Testis (tissue), 3 donors: ENCODE results near the gene MDM1. TPM values are rescaled to one million over a fixed set of nuclear protein-coding genes. Genes with fewer than 3 reads are reported as not detected.

ENCODE experiments used
- DNase-seq: peaks from one replicate; pipeline ENCODE4 v3.0.0-alpha.2; 2019
- H3K27ac ChIP-seq, 2 donors: fragments of 200-600 bp; sonication (generic); one replicate each; pipeline ENCODE4 v1.5.1; 2019
- H3K27me3 ChIP-seq: fragments of 200-600 bp; sonication (generic); one replicate; pipeline ENCODE4 v1.5.1; 2019
- H3K36me3 ChIP-seq: fragments of 200-600 bp; sonication (generic); one replicate; pipeline ENCODE4 v1.5.1; 2017; ENCODE audit warnings: low read depth; ENCODE audit errors: missing control alignments
- H3K4me1 ChIP-seq: fragments of 200-600 bp; sonication (generic); one replicate; pipeline ENCODE4 v1.5.1; 2019
- H3K4me3 ChIP-seq, 2 donors: fragments of 200-600 bp; sonication (generic); one replicate each; pipeline ENCODE4 v1.5.1; 2017 to 2019
- H3K9me3 ChIP-seq: fragments of 200-600 bp; sonication (generic); one replicate; pipeline ENCODE4 v1.5.1; 2017
- CTCF ChIP-seq, 3 experiments: fragments of 450-650 bp in 2 of 3; fragments of 200-600 bp in 1 of 3; sonication (generic) in 1 of 3; IDR thresholded peaks; one replicate each; pipeline ENCODE4 v1.5.1; 2016 to 2019; ENCODE audit warnings: antibody characterized with exemption in 3 of 3, mild to moderate bottlenecking in 2 of 3, moderate library complexity in 1 of 3
- POLR2A ChIP-seq: fragments of 450-650 bp; IDR thresholded peaks from one replicate; pipeline ENCODE4 v1.6.1; 2017; ENCODE audit warnings: antibody characterized with exemption, mild to moderate bottlenecking, moderate library complexity
- WGBS, 2 donors: methylation state at CpG; one replicate each; pipeline ENCODE4 v1.1.5; 2018; 5-methylcytosine and 5-hydroxymethylcytosine counted together
- intact Hi-C: fragments of 100-400 bp; cut with DNase I; formaldehyde crosslinking; loops from one replicate; pipeline ENCODE4 v1.15.1; 2023; ENCODE audit warnings: low total_unique reads
- polyA plus RNA-seq: library from polyadenylated mRNA; stranded (reverse); fragments of 350-450 nt; fragmentation: Illumina TruSeq; extraction: RNeasy Lipid Tissue Mini Kit (QIAGEN cat#74804); gene quantifications from one replicate; pipeline ENCODE4 v1.2.3, GENCODE V29; 2014; ENCODE audit warnings: low read depth, low replicate concordance; ENCODE audit not compliant: insufficient read depth
- total RNA-seq, 2 donors: library from RNA; depleted of rRNA; stranded (reverse); fragments of >200 nt; gene quantifications; one replicate each; pipeline ENCODE4 v1.2.3, GENCODE V29; 2016

The MDM1 gene
- total and polyA plus RNA-seq, 3 donors from 2014 or later, result 32.7 to 36.1 (median 35.3) TPM

- H3K9me3 ChIP-seq, result no peaks in the 10 kb centered on the region
- no peak overlapping the region for H3K4me3 ChIP-seq
- H3K27ac ChIP-seq, result no peak overlapping the region
- intact Hi-C loops, result no loop called here
- no peaks in the 10 kb centered on the region for H3K27me3 ChIP-seq
- no peak for DNase-seq
- WGBS, 2 donors, result 86 to 90% methylated on average over 2 of the region's 2 CpGs
- H3K4me1 ChIP-seq, result no peaks in the 10 kb centered on the region
- no peaks in the 10 kb centered on the region for H3K36me3 ChIP-seq
- no peak for TF ChIP-seq POLR2A
- TF ChIP-seq CTCF (IDR thresholded peaks at IDR 0.05), result no peak
These were observed 9.7 kb upstream of the MDM1 start for GRCh38 chr12:68341822-68342221.

- no peak for DNase-seq
- WGBS, 2 donors, result 59 to 68% methylated on average over 8 of the region's 8 CpGs
- H3K4me1 ChIP-seq, result no peaks in the 10 kb centered on the region
- intact Hi-C loops, result no loop called here
- no peaks in the 10 kb centered on the region for H3K36me3 ChIP-seq
- no peak for TF ChIP-seq POLR2A
- no peak for TF ChIP-seq CTCF (IDR thresholded peaks at IDR 0.05)
- no peaks in the 10 kb centered on the region for H3K9me3 ChIP-seq
- H3K4me3 ChIP-seq, result no peak overlapping the region
- H3K27me3 ChIP-seq, result no peaks in the 10 kb centered on the region
- H3K27ac ChIP-seq, result no peak overlapping the region
These were observed 8.5 kb upstream of the MDM1 start for GRCh38 chr12:68340404-68341270.

- intact Hi-C loops, result no loop called here
- no peaks in the 10 kb centered on the region for H3K27me3 ChIP-seq
- H3K4me3 ChIP-seq, result no peak overlapping the region
- no peak for TF ChIP-seq POLR2A
- no peak for TF ChIP-seq CTCF (IDR thresholded peaks at IDR 0.05)
- WGBS, 2 donors, result 69 to 79% methylated on average over 4 of the region's 4 CpGs
- no peak for DNase-seq
- H3K9me3 ChIP-seq, result no peaks in the 10 kb centered on the region
- H3K36me3 ChIP-seq, result no peaks in the 10 kb centered on the region
- H3K4me1 ChIP-seq, result no peaks in the 10 kb centered on the region
- no peak overlapping the region for H3K27ac ChIP-seq
These were observed 4.7 kb upstream of the MDM1 start for GRCh38 chr12:68336889-68337303.

GRCh38 chr12:68335462-68335861 lies 3.3 kb upstream of the MDM1 start:
- Histone ChIP-seq H3K36me3 (no peaks in the 10 kb centered on the region), H3K4me3 (no peak overlapping the region), H3K4me1 (peaks cover 6% of the 10 kb centered on the region), H3K27ac (no peak overlapping the region), H3K27me3 (no peaks in the 10 kb centered on the region), H3K9me3 (no peaks in the 10 kb centered on the region)
- DNase-seq, result no peak
- WGBS, 2 donors, result 96 to 98% methylated on average over 3 of the region's 3 CpGs
- intact Hi-C loops, result no loop called here
- no peak for TF ChIP-seq POLR2A
- TF ChIP-seq CTCF (IDR thresholded peaks at IDR 0.05), result no peak

GRCh38 chr12:68334132-68334531 lies 2.0 kb upstream of the MDM1 start:
- Histone ChIP-seq H3K27me3 (no peaks in the 10 kb centered on the region), H3K9me3 (no peaks in the 10 kb centered on the region), H3K4me3 (no peak overlapping the region), H3K36me3 (no peaks in the 10 kb centered on the region), H3K27ac (no peak overlapping the region), H3K4me1 (peaks cover 6% of the 10 kb centered on the region)
- 70 to 80% methylated on average over 4 of the region's 4 CpGs for WGBS, 2 donors
- TF ChIP-seq POLR2A (no peak), CTCF (IDR thresholded peaks at IDR 0.05) (no peak)
- DNase-seq, result peak; percentile 39
- intact Hi-C loops, result no loop called here
